Measurements from ENCODE around the gene TSR3.
"Not testable (repeated sequence)": the region's sequence is repeated elsewhere in the genome, so short reads cannot be mapped to it uniquely, and the experiment has no call there.

TSR3 gene

GRCh38 chr16:1337486-1337885 lies 14.2 kb downstream of the TSR3 start:
- DNase-seq (ENCODE audit: low read depth in 2 of 2) = no peak

- DNase-seq (ENCODE audit: low read depth in 2 of 2) = no peak
Measured at GRCh38 chr16:1336619-1337018, 15.1 kb downstream of the TSR3 start.

DNA sequence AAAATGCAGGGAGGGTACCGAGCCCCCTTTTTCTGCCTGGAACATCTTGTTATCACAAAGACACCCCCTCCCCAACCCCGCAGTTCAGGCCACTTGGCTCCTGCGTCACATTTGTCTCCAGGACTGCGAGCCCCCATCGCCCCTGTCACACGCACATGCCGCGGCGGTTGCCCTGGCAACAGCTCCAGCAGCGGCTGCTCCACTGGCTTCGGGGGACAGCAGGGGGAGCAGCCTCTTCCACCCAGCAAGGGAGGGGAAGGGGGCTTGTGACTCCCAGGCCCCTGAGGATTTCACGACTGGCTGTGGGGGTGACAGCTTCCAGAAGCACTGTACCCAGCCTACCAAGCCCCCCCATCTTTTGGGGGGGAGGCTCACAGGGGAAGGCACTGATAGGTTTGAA lies 15.7 kb downstream of the TSR3 start:
- DNase-seq (ENCODE audit: low read depth in 2 of 2) = no peak

GRCh38 chr16:1335211-1335971 lies 16.3 kb downstream of the TSR3 start:
- DNase-seq (ENCODE audit: low read depth in 2 of 2) = no peak

DNA sequence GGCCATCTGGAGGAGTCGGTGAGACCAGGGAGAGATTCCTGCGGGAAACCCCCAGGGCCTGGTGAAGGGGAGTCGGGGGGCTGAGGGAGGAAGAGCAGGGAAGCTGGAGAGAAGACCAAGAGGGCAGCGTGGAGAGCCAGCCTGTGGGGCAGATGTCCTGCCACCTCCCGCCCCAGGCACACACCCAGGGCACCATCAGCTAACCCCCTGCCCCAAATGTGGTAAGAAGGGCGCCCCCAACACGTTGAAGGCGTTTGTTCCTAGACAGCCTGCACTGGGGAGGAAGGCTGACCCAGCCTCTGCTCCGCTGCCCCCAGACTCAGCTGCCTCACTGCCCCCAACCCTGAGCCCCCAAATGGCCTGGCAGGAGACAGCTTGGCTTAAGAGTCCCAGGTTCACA lies 16.9 kb downstream of the TSR3 start:
- DNase-seq (ENCODE audit: low read depth in 2 of 2) = no peak

- no peak for DNase-seq (ENCODE audit: low read depth in 2 of 2)
Measured at GRCh38 chr16:1333854-1334700, 17.6 kb downstream of the TSR3 start.

DNA sequence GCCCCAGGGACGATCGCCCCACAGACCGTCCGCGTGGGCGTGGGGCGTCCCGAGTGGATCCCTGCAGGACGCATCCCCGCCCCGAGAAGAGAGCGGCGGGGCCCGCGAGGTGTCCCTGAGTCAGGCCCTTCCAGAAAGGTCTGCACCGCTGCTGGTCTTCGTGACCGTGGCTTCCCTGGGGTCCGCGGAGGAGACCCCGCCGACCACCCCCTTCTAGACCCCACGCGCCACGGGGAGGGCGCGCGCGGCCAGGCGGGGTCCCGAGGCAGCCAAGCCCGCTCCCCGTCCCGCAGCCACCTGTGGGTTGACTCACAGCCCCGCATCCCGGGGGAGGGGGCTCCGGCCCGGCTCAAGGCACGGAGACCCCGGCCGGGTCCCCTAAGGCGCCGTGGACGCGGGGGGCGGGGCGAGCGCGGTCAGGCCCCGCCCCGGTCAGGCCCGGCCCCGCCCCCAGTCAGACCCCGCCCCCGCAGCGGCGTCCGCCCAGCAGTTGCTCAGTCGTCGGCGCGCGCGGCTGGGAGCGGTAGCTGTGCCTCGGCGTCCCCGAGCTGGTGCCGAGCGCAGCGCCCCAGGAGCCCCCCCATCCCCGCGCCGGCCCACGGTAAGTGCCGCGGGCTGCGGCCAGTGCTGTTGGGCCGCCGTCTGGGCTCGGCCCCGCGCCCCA lies 18.4 kb downstream of the TSR3 start, which contains the start of gene BAIAP3:
Gene BAIAP3 (plus strand): TSS at position 497 of the 664 bp plus-strand sequence. CDS start 4,905 bp downstream, outside the sequence.
- no peak for DNase-seq (ENCODE audit: low read depth in 2 of 2)

DNA sequence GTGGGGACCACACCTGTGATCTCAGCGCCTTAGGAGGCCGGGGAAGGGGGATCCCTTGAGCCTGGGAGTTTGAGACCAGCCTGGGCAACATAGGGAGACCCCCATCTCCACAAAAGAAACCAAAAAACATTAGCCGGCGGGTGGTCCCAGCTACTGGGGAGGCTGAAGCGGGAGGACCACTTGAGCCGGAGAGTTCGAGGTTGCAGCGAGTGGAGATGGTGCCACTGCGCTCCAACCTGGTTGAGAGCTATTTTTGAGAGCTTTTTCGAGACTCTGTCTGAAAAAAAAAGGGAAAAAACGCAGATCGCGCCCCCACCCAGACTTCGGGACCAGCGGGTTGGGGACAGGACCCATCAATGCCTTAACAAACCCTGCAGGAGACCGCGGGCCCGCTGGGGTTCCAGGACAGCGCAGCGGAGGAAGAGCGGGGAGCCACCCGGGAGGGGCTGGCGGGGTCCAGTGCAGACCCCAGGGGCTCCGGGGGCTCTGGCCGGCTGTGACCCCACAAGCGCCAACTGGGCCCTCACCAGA lies 19.0 kb downstream of the TSR3 start:
- no peak for DNase-seq (ENCODE audit: low read depth in 2 of 2)

- no peak for DNase-seq (ENCODE audit: low read depth in 2 of 2)
Measured at GRCh38 chr16:1331712-1332617, 19.7 kb downstream of the TSR3 start.

DNA sequence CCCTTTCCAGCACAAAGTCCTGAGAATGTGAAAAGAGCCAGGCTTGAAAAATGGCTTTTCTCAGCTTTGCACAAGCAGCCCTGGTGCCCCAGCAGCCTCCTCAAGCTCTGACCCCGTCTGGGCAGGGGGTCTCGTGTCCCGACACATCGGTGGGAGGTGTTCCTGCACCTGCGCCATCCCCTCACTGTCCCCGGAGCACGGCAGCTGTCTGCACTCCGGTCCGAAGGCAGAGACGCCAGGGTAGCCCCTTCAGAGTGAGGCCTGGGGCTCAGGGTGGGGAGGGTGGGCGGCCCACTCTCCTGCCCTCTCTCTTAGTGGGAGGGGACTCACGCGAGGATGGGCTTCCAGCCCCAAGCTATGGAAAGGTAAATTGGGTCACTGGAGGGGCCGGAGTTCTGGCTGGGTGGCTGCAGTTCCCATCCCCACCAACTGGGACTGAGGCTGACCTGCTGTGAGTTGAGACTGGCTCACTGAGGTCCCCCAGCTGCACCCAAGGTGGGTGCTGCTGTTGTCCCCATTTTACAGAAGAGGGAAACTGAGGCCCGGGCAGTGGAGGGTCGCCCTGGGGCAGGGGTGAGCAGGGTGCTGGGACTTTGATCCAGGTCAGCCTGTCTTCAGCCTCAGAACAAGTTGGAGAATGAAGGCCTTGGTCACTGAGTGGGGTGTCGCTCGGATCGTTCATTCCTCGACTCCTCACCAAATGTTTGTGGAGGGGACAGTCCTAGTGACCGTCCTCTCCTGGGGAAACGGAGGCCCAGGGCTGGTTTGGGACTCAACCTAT lies 20.6 kb downstream of the TSR3 start:
- DNase-seq (ENCODE audit: low read depth in 2 of 2) = no peak

DNA sequence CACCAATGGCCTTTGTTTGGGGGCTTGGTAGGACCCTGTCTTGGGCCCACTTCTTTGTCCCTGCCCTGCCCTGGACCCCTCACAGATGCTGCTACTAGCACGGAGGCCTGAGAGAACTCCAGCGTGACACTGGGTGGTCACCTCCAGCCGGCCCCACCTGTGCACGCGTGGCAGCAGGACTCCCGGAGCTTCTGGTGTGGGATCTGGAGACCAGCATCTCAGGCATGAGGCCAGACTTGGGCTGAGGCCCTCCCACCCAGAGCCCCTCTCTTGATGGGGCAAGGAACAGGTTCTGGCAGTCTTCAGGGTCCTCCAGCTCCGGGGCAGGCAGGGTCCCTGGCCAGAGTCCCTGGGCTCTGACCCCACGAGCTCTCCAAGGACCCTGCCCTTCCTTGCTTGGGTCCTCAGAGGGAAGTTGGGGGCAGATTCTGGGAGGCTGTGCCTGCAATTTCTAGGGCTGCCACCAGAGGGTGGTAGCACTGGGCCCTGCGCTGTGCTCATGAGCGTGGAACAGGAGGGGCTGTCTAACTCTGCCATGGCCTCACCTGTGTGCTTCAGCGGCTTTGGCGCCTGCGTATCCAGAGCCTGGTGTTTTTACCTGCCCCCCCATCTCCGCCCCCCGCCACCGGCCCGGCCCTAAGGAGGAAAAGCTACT lies 21.3 kb downstream of the TSR3 start:
- no peak for DNase-seq (ENCODE audit: low read depth in 2 of 2)

DNA sequence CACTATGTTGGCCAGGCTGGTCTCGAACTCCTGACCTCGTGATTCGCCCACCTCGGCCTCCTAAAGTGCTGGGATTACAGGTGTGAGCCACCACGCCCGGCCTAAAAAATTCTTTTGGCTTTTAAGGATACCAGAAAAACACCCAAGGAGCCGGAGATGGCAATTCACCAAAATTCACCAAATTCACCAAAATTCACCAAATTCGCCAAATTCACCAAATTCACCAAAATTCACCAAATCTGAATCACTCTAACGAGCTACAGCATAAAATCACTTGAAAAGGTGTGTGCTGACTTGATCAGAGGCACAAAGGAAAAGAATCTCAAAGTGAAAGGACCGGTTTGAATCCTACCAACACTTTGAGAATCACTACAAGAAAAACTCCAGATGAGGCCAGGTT lies 22.7 kb downstream of the TSR3 start:
- DNase-seq (ENCODE audit: low read depth in 2 of 2) = not testable (repeated sequence)

DNA sequence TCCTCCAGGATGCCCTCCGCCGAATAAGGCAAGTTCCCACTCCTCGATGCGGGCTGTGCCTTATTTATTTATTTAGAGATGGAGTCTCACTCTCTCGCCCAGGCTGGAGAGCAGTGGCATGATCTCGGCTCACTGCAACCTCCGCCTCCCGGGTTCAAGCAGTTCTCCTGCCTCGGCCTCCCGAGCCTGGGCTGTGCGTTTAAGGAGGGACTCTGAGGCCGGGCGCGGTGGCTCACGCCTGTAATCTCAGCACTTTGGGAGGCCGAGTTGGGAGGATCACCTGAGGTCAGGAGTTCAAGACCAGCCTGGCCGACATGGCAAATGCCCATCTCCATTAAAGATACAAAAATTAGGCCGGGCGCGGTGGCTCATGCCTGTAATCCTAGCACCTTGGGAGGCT lies 23.5 kb downstream of the TSR3 start:
- DNase-seq (ENCODE audit: low read depth in 2 of 2) = not testable (repeated sequence)

DNA sequence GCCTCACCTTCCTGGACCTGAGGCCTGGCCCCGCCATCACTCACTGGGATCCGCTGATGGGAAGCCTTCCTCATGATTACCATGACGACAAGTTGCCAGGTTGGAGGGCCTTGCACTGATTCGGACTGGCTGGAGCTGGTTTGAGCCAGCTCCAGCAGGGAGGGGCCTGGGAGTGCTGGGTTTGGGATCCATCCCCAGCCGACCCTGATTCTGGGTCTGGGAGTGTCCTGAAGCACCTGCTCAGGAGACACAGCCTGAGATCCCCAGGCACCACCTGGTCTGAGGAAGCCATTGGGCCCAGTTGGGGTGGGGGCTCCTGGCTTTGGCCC lies 24.1 kb downstream of the TSR3 start:
- no peak for DNase-seq (ENCODE audit: low read depth in 2 of 2)

- DNase-seq (ENCODE audit: low read depth in 2 of 2) = no peak
Measured at GRCh38 chr16:1326946-1327618, 24.6 kb downstream of the TSR3 start.

DNA sequence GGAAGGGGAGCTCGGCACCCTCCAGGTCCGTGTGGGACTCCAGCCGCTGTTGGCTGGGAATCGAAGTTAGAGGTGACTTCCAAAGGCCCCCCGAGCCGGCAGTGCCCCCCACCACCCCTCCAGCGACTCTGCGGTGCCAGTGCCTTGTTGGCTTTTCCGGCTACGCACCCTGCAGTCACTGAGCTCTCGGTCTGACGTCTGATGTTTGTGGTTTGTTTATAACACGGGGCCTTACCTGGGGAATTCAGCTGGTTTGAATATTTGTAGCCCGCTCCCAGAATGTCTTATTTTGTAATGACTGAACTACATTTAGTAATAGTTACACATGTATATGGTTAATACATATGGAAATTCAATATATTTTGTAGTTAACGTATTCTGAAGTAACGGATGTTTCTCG lies 25.3 kb downstream of the TSR3 start:
- no peak for DNase-seq (ENCODE audit: low read depth in 2 of 2)

DNA sequence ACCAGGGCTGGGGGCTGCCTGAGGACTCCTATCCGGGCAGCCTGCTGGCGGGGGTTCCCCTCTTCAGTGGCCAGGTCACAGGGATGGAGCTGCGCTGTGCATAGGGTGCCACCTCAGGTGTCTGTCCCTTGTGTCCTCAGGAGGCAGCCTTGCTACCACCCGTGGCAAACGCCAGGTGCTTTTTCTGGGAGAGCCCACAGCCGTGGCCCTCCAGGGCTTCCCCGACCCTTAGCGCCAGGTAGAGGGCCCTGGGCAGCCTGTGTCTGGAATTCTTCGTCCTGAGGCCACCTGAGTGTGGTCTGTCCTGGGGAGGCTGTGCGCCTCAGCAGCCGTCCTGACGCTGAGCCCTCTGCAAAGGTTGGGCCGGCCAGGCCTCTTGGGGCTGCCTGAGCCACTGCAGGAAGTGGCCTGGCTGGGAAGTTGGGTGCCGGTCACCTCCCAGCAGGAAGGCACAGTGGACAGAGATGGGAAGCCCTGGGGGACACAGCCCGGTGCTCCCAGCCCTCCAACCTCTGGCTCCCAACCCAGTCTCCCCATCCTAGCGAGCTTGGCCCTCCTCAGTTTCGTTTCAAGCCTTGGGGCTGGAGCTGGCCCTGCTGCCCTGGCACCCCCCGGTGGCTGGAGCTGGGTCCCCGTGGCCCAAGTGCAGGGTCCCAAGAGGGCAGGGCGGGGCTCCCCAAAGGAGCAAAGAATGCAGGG lies 25.9 kb downstream of the TSR3 start:
- no peak for DNase-seq (ENCODE audit: low read depth in 2 of 2)

GRCh38 chr16:1325261-1325660 lies 26.4 kb downstream of the TSR3 start:
- no peak for DNase-seq (ENCODE audit: low read depth in 2 of 2)
